IMR-90 (cell line): ENCODE results near the gene CD86.

Experiments used
- CTCF ChIP-seq: conservative IDR thresholded peaks from 2 replicates; pipeline ENCODE4 v1.5.1; 2012; ENCODE audit warnings: mild to moderate bottlenecking, low read depth, low read length, improper control_type of control experiment
- MXI1 ChIP-seq: IDR thresholded peaks from 2 replicates; pipeline ENCODE4 v1.6.1; 2012; ENCODE audit warnings: low read depth, mild to moderate bottlenecking, low read length, moderate library complexity, borderline replicate concordance
- POLR2A ChIP-seq: IDR thresholded peaks from 2 replicates; pipeline ENCODE4 v1.6.1; 2012; ENCODE audit warnings: mild to moderate bottlenecking, low read depth, low read length

- TF ChIP-seq CTCF, result no peak
- no peak for TF ChIP-seq POLR2A
- TF ChIP-seq MXI1, result no peak
Measured at GRCh38 chr3:122055215-122055614, at the start of gene CD86.
